Caco-2 (cell line): ENCODE measurements around the gene FAM83B. TPM values are rescaled to one million over a fixed set of nuclear protein-coding genes. Genes with fewer than 3 reads are reported as not detected.

ENCODE experiments used
- BruUV-seq: library from RNA; stranded (reverse); fragments of 400-500 nt; replicated peaks from 2 replicates; lab custom pipeline; 2021; lab: Mats Ljungman, UMichigan
- CTCF ChIA-PET: fragments of 300-600 bp; sonication (Branson Sonifier 250); formaldehyde crosslinking; loops from one replicate; lab custom pipeline; 2022; ENCODE audit warnings: antibody characterized with exemption; lab: Charles Lee
- POLR2A ChIA-PET: fragments of 300-600 bp; sonication (Branson Sonifier 250); formaldehyde crosslinking; loops from one replicate; lab custom pipeline; 2022; ENCODE audit warnings: antibody characterized with exemption; lab: Charles Lee
- DNase-seq, 2 experiments: peaks; one replicate each; pipeline versions ENCODE4 v3.0.0 to v3.0.0-alpha.2; 2020 to 2022
- H3K27me3 ChIP-seq: replicated peaks from 2 replicates; pipeline ENCODE4 v1.6.0; 2011; ENCODE audit warnings: low read length; ENCODE audit not compliant: control insufficient read depth, insufficient read depth
- H3K36me3 ChIP-seq: 2 replicates; pipeline ENCODE4 v1.5.1; 2011; ENCODE audit warnings: low read length; ENCODE audit not compliant: control insufficient read depth, insufficient read depth
- H3K4me1 ChIP-seq: fragments of 250-450 bp; sonication (Bioruptor Pico); 2 replicates; pipeline ENCODE4 v1.5.1; 2020; ENCODE audit warnings: mild to moderate bottlenecking
- H3K4me3 ChIP-seq: 2 replicates; pipeline ENCODE4 v1.5.1; 2011; ENCODE audit warnings: low read depth, mild to moderate bottlenecking, control low read depth, low read length
- H3K9me3 ChIP-seq: fragments of 250-450 bp; sonication (Bioruptor Pico); 2 replicates; pipeline ENCODE4 v1.5.1; 2020; ENCODE audit warnings: mild to moderate bottlenecking, moderate library complexity
- H3K27ac Mint-ChIP-seq: one replicate; pipeline ENCODE4 v1.8.0; 2022; ENCODE audit warnings: mixed read lengths; ENCODE audit not compliant: unreplicated experiment
- H3K27me3 Mint-ChIP-seq: one replicate; pipeline ENCODE4 v1.8.0; 2022; ENCODE audit warnings: mixed read lengths; ENCODE audit not compliant: insufficient read depth, unreplicated experiment
- H3K36me3 Mint-ChIP-seq: one replicate; pipeline ENCODE4 v1.8.0; 2022; ENCODE audit warnings: mild to moderate bottlenecking, mixed read lengths; ENCODE audit not compliant: insufficient read depth, unreplicated experiment
- H3K4me1 Mint-ChIP-seq: one replicate; pipeline ENCODE4 v1.8.0; 2022; ENCODE audit warnings: low read depth, mixed read lengths; ENCODE audit not compliant: unreplicated experiment
- H3K4me3 Mint-ChIP-seq: one replicate; pipeline ENCODE4 v1.8.0; 2022; ENCODE audit warnings: mild to moderate bottlenecking, moderate library complexity, mixed read lengths; ENCODE audit not compliant: unreplicated experiment
- H3K9me3 Mint-ChIP-seq: one replicate; pipeline ENCODE4 v1.8.0; 2022; ENCODE audit warnings: mixed read lengths; ENCODE audit not compliant: unreplicated experiment
- CTCF ChIP-seq, 2 experiments: fragments of 200-600 bp in 1 of 2; IDR thresholded peaks; 1 replicate in 1 of 2; 2 replicates in 1 of 2; pipeline versions ENCODE4 v1.5.1 to v1.8.0; 2011 to 2022; ENCODE audit warnings: antibody characterized with exemption in 1 of 2, control low read depth in 1 of 2, inconsistent platforms in 1 of 2, low read depth in 1 of 2, low read length in 1 of 2, mild to moderate bottlenecking in 1 of 2, moderate library complexity in 1 of 2; ENCODE audit not compliant: insufficient read depth in 1 of 2, severe bottlenecking in 1 of 2, unreplicated experiment in 1 of 2
- intact Hi-C: fragments of 100-400 bp; cut with micrococcal nuclease; formaldehyde crosslinking; loops from one replicate; pipeline ENCODE4 v1.10.0; 2022; ENCODE audit not compliant: unreplicated experiment
- total RNA-seq: library from RNA; stranded (reverse); gene quantifications from 2 replicates; pipeline ENCODE4 v1.2.3, GENCODE V29; 2022

FAM83B gene
- total RNA-seq, 1 experiment from 2014 or later = 16.9 TPM

- POLR2A ChIA-PET = no interaction called here
- TF ChIP-seq CTCF (IDR thresholded peaks at IDR 0.05; ENCODE audit: insufficient read depth in 1 of 2, low read depth in 1 of 2, low read length in 1 of 2, severe bottlenecking in 1 of 2, unreplicated experiment in 1 of 2) = no peak
- no peaks in the 10 kb centered on the region for H3K4me1 ChIP-seq
- Mint-ChIP-seq H3K27me3 (peaks cover 3% of the 10 kb centered on the region), H3K9me3 (peaks cover 2% of the 10 kb centered on the region), H3K4me1 (no peaks in the 10 kb centered on the region), H3K4me3 (no peak overlapping the region), H3K27ac (no peak overlapping the region), H3K36me3 (no peaks in the 10 kb centered on the region)
- intact Hi-C loops = no loop called here
- no peaks in the 10 kb centered on the region for H3K9me3 ChIP-seq
- CTCF ChIA-PET = no interaction called here
- H3K27me3 ChIP-seq = no peaks in the 10 kb centered on the region
- BruUV-seq = no TSS peak
- no peak for DNase-seq
- no peaks in the 10 kb centered on the region for H3K36me3 ChIP-seq
- no peak overlapping the region for H3K4me3 ChIP-seq
Measured at GRCh38 chr6:54981276-54981609, 134.7 kb downstream of the FAM83B start.

GRCh38 chr6:54981647-54982046 lies 135.1 kb downstream of the FAM83B start:
- DNase-seq = no peak
- H3K4me3 Mint-ChIP-seq = no peak overlapping the region
- peaks cover 3% of the 10 kb centered on the region for H3K27me3 Mint-ChIP-seq
- BruUV-seq = no TSS peak
- no peaks in the 10 kb centered on the region for H3K4me1 ChIP-seq
- POLR2A ChIA-PET = no interaction called here
- no peaks in the 10 kb centered on the region for H3K9me3 ChIP-seq
- H3K9me3 Mint-ChIP-seq = peaks cover 6% of the 10 kb centered on the region
- H3K36me3 Mint-ChIP-seq = no peaks in the 10 kb centered on the region
- no peaks in the 10 kb centered on the region for H3K27me3 ChIP-seq
- no peaks in the 10 kb centered on the region for H3K4me1 Mint-ChIP-seq
- CTCF ChIA-PET = no interaction called here
- no peak overlapping the region for H3K27ac Mint-ChIP-seq
- no peak overlapping the region for H3K4me3 ChIP-seq
- no peaks in the 10 kb centered on the region for H3K36me3 ChIP-seq
- TF ChIP-seq CTCF (IDR thresholded peaks at IDR 0.05; ENCODE audit: insufficient read depth in 1 of 2, low read depth in 1 of 2, low read length in 1 of 2, severe bottlenecking in 1 of 2, unreplicated experiment in 1 of 2) = no peak
- intact Hi-C loops = no loop called here

GRCh38 chr6:54987633-54988290 lies 141.2 kb downstream of the FAM83B start:
- Histone ChIP-seq H3K4me3 (no peak overlapping the region), H3K9me3 (no peaks in the 10 kb centered on the region), H3K27me3 (no peaks in the 10 kb centered on the region), H3K36me3 (no peaks in the 10 kb centered on the region), H3K4me1 (peaks cover 5% of the 10 kb centered on the region; the same call in 1 of the 2 replicates)
- Mint-ChIP-seq H3K4me3 (no peak overlapping the region), H3K27me3 (no peaks in the 10 kb centered on the region), H3K4me1 (no peaks in the 10 kb centered on the region), H3K9me3 (peaks cover 10% of the 10 kb centered on the region), H3K36me3 (no peaks in the 10 kb centered on the region), H3K27ac (no peak overlapping the region)
- no TSS peak for BruUV-seq
- ChIA-PET POLR2A (no interaction called here), CTCF (no interaction called here)
- TF ChIP-seq CTCF (IDR thresholded peaks at IDR 0.05; ENCODE audit: insufficient read depth in 1 of 2, low read depth in 1 of 2, low read length in 1 of 2, severe bottlenecking in 1 of 2, unreplicated experiment in 1 of 2) = no peak
- no peak for DNase-seq
- intact Hi-C loops = no loop called here
